GM19240 (cell line): ENCODE measurements around the gene DNAJC25.
A peak's percentile ranks its signal among the peaks of the same experiment; 100 is the strongest.
"Not testable (repeated sequence)": the region's sequence is repeated elsewhere in the genome, so short reads cannot be mapped to it uniquely, and the experiment has no call there.

ENCODE experiments used
- DNase-seq: peaks from one replicate; pipeline ENCODE4 v3.0.0; 2011; ENCODE audit warnings: low spot score; ENCODE audit not compliant: insufficient read length

Gene DNAJC25

GRCh38 chr9:111631214-111631971, at the start of gene DNAJC25:
Gene DNAJC25 (plus strand): TSS chr9:111631334. CDS start chr9:111631408, 74 bp downstream.
- DNase-seq = peak; percentile 99

- DNase-seq = no peak
Observed at GRCh38 chr9:111582888-111583287, 48.2 kb upstream of the DNAJC25 start.

GRCh38 chr9:111586378-111586777, 44.8 kb upstream of the DNAJC25 start:
- no peak for DNase-seq

DNA sequence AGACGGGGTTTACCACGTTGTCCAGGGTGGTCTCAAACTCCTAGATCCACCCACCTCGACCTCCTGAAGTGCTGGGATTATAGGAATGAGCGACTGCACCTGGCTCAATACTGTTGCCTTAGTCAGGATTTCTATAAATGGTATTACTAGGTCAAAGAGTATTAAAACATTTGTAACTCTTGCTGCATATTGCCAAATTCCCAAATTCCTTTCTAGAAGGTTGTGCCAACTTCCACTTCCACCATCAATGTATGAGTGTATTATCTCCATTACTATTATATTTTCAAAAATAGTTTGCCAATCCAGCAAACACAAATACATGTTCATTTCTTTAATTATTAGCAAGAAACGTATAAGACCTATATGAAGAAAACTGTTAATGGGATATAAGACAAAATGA, 42.3 kb upstream of the DNAJC25 start:
- no peak for DNase-seq

DNA sequence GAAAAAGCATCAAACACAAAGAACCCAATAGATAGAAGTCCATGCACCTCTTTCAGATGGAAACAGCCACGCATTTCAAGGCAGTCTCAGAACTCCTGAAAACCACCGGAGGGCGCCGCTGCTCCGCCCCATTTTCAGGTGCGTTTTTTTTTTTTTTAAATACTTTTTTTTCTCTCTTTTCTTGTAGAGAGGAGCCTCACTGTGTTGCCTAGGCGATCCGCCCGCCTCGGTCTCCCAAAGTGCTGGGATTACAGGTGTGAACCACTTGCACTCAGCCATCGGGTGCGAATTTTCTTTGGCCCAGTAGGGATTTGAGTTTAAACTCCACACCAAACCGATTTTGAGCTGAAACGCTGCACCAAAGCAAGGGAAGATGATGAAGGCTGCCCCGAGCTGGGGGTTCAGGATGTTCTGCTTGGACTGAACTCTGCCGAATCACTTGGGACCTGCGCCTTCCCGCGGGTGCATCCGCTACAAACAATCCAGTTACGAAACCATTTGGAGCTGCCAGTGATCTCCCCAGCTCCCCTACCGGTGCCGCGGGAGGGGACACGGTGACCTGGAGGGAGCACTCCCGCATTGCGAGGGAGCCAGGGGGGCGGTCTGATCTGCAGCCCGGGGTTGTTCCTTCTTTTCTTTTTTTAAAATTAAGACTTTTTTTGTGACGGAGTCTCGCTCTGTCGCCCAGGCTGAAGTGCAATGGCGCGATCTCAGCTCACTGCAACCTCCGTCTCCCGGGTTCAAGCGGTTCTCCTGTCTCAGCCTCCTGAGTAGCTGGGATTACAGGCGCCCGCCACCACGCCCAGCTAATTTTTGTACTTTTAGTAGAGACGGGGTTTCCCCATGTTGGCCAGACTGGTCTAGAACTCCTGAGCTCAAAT, 33.0 kb upstream of the DNAJC25 start:
- DNase-seq = peak; percentile 24

- DNase-seq = no peak
Observed at GRCh38 chr9:111598733-111599091, 32.4 kb upstream of the DNAJC25 start.

DNA sequence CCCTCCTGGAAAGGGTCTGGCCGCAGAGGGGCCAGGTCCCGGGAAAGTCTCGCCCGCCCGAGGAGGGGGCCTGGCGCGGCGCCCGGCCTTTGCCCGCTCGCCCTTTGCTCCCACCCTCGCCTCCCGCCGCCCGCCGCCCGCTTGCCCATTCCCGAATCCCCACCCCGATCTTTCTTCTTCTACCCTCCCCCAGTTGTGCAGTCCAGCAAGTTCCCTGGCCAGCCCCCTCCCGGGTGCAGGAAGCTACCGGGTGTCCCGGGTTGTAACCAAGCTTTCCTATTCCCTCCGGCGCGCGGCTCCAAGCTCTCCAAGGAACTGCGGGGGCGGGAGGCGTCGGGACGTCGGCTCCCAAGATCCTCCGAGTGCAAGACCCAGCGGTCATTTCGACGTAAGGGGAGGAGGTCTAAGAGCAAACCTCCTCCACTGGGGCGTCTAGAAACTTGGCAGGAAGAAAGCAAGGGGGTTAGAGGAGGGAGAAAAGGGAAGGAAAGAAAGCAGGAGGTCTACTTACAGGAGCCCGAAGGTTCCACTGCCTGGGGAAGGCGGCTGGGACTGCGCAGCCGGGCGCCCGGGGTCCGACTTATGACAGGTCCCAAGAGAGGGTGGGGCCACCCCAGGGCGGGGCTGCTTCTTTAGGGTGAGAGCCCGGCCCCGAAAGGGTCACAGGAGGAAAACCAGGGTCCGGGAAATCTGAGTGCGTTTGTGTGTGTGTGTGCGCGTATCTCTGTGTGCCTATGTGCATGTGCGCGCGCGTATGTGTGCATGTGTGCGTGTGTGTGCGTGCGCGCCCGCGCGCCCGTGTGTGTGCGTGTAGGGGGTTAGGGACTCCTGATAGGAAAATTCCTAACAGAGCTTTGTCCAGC, 31.8 kb upstream of the DNAJC25 start, which contains the start of gene PTGR1:
Gene PTGR1 (minus strand): TSS at position 556 of the 863 bp plus-strand sequence. CDS start 2,225 bp downstream, outside the sequence.
- DNase-seq = no peak

GRCh38 chr9:111599955-111600343, 31.2 kb upstream of the DNAJC25 start:
- no peak for DNase-seq

- DNase-seq = no peak
Observed at GRCh38 chr9:111601237-111602018, 29.7 kb upstream of the DNAJC25 start.

- DNase-seq = no peak
Observed at GRCh38 chr9:111603041-111603440, 28.1 kb upstream of the DNAJC25 start.

GRCh38 chr9:111604054-111604615, 27.0 kb upstream of the DNAJC25 start:
- DNase-seq = no peak

GRCh38 chr9:111605041-111605559, 26.0 kb upstream of the DNAJC25 start:
- DNase-seq = no peak

- no peak for DNase-seq
Observed at GRCh38 chr9:111610149-111610548, 21.0 kb upstream of the DNAJC25 start.

DNA sequence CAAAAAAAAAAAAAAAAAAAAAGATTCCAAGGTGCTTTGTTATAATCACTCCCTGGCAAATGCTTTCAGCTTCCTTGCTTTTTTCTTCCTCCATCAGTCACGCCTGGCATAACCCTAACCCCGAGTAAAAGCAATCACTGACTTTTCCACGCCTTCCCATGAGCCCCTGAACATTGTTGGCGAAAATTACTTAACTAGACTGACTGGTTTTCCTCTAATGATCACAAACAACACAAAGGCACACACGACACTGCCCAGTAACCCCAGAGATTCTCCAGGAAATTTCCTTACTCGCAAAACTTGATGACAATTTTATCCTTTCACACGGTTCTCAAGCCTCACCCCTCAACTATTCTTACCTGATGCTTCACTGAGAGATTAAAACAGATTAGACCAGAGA, 20.3 kb upstream of the DNAJC25 start:
- no peak for DNase-seq

DNA sequence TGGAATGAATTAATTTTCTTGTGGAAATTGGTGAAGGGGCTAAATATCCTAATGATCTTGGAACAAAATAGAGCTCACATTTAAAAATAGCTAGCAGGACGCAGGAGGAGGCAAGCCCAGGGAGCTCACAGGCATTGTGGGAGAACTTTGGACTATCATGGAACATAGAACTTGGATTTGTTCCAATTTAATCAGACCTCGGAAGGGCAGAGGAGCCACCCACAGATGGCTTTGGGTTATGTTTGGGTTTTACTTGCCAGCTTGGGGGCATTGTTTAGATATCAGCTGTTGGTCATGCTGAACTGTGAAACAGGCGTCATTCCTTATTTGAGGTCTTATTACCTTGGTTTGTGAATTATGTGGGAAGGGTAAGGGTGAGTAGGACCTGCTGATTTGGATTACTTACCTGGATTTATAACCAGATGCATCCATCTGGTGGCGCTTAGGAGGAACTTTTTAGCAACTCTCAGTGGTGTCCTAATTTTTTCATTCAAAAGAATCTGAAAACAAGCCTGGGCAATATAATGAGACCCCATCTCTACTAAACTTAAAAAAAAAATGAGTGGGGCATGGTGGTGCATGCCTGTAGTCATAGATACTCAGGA, 17.6 kb upstream of the DNAJC25 start:
- no peak for DNase-seq

GRCh38 chr9:111615928-111616327, 15.2 kb upstream of the DNAJC25 start:
- DNase-seq = no peak

DNA sequence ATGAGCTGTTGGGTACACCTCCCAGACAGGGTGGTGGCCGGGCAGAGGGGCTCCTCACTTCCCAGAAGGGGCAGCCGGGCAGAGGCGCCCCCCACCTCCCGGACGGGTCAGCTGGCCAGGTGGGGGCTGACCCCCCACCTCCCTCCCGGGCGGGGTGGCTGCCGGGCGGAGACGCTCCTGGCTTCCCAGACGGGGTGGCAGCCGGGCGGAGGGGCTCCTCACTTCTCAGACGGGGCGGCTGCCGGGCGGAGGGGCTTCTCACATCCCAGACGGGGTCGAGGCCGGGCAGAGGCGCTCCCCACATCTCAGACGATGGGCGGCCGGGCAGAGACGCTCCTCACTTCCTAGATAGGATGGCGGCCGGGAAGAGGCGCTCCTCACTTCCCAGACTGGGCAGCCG, 13.8 kb upstream of the DNAJC25 start:
- not testable (repeated sequence) for DNase-seq

DNA sequence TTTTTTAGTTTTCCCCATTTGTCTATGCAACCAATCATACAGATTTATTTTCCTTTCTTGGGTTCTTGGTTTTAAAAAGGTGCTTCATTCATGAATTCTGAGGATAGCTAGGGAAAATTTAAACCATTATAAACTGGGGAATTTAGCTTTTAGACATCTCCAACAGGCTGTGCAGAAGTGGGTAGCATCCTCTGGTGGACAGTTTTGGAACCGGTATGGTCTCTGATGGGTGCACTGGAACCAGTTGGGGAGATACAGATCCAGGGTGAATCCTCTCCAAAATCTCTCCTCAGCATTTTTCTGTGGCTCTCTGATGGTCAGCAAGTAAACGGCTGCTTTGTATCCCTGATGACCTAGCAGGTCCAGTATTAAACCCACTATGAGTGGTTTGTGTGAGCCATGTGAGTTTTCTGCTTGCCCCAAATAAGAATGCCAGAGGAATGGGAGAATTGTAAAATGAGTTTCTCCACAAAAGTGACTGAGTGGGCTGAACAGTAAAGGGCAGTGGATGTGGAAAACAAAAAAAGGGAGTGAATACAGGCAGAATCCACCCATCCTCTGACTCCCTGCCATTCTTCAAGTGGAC, 9.1 kb upstream of the DNAJC25 start:
- no peak for DNase-seq

DNA sequence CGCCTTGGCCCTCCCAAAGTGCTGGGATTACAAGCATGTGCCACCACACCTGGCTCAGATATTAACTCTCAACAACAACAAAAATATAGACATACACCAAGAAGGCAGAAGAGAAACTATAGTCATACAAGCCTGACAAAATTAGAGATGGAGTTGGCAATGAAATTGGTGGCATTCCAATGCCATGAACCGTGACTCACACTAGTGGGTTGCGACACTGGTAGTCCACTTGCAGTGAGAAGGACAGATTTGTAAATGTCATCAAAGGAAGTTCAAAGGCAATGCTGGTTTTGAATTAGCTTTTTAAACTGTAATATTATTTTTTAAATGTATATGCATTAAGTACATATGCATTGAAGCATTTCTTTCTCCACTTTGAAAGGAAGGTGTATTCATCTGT, 8.5 kb upstream of the DNAJC25 start:
- DNase-seq = no peak
